GM13976 (cell line): Measurements from ENCODE around the gene TCF20.

Source experiments
- DNase-seq: peaks from one replicate; pipeline ENCODE4 v3.0.0; 2012; ENCODE audit warnings: low spot score
- CTCF ChIP-seq: IDR thresholded peaks from 2 replicates; pipeline ENCODE4 v1.5.1; 2012; ENCODE audit warnings: borderline replicate concordance, mild to moderate bottlenecking; ENCODE audit not compliant: insufficient read depth; ENCODE audit errors: extremely low read depth, missing control alignments, control extremely low read depth
- in situ Hi-C: fragments of 300-500 bp; cut with MboI; formaldehyde crosslinking; loops from one replicate; pipeline ENCODE4 v1.12.0; 2022; ENCODE audit warnings: low sequenced_read_pairs, mixed read lengths, inconsistent platforms; ENCODE audit not compliant: unreplicated experiment

Gene TCF20

GRCh38 chr22:42271906-42272305 lies 1.5 kb upstream of the TCF20 start:
- in situ Hi-C loops = no loop called here
- no peak for TF ChIP-seq CTCF
- DNase-seq = no peak

GRCh38 chr22:42271191-42271813 lies 849 bp upstream of the TCF20 start:
- DNase-seq = no peak
- no peak for TF ChIP-seq CTCF
- in situ Hi-C loops = no loop called here

GRCh38 chr22:42270176-42270509 lies 310 bp downstream of the TCF20 start:
- TF ChIP-seq CTCF = no peak
- in situ Hi-C loops = no loop called here
- no peak for DNase-seq

GRCh38 chr22:42269432-42270175 lies 849 bp downstream of the TCF20 start:
- peak; percentile 12 for TF ChIP-seq CTCF
- in situ Hi-C loops = no loop called here
- peak; percentile 88 for DNase-seq

- in situ Hi-C loops = no loop called here
- TF ChIP-seq CTCF = no peak
- DNase-seq = no peak
Measured at GRCh38 chr22:42268852-42269410, 1.5 kb downstream of the TCF20 start.

GRCh38 chr22:42265321-42265720 lies 5.1 kb downstream of the TCF20 start:
- TF ChIP-seq CTCF = no peak
- DNase-seq = no peak
- in situ Hi-C loops = no loop called here

GRCh38 chr22:42263944-42264343 lies 6.5 kb downstream of the TCF20 start:
- in situ Hi-C loops = no loop called here
- DNase-seq = no peak
- TF ChIP-seq CTCF = no peak
